GM19238 (cell line): ENCODE measurements around the gene EMID1.
"Not testable (repeated sequence)": the region's sequence is repeated elsewhere in the genome, so short reads cannot be mapped to it uniquely, and the experiment has no call there.

Experiments used
- DNase-seq: peaks from one replicate; pipeline ENCODE4 v3.0.0; 2011; ENCODE audit warnings: low spot score; ENCODE audit not compliant: insufficient read length

Gene EMID1

GRCh38 chr22:29211066-29211465 is 5.4 kb downstream of the EMID1 start:
- DNase-seq = no peak

DNA sequence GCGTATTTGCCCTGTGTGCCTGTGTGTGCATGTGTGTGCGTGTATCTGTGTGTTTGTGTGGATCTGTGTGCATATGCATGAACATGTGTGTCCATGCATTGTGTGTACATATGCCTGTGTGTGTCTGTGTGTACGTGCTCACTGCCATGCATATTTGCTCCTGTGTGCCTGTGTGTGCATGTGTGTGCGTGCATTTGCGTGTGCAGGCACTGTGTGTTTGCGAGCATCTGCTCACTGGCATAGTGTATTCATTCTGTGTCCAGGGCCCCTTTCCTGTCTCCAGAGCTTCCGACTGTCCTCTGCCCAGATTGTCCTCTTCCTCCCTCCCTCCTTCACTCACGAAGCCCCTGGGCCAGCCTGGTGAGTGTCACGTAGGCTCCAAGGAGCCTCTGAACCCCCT is 5.8 kb downstream of the EMID1 start:
- DNase-seq = no peak

DNA sequence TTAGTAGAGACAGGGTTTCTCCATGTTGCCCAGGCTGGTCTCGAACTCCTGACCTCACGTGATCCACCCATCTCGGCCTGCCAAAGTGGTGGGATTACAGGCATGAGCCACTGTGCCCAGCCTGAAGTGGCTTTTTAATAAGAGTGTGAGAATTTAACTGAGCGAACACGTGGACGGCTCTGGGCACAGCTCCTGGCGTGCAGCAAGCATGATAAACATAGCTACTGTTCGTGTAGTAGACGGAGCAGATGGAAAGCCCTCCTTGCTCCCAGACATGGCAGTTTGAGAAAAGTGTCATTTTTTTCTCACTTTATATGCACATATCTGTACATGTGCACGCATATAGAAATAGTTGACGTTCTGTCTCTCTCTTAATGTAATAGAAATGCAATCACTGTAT is 7.0 kb downstream of the EMID1 start:
- DNase-seq = no peak

DNA sequence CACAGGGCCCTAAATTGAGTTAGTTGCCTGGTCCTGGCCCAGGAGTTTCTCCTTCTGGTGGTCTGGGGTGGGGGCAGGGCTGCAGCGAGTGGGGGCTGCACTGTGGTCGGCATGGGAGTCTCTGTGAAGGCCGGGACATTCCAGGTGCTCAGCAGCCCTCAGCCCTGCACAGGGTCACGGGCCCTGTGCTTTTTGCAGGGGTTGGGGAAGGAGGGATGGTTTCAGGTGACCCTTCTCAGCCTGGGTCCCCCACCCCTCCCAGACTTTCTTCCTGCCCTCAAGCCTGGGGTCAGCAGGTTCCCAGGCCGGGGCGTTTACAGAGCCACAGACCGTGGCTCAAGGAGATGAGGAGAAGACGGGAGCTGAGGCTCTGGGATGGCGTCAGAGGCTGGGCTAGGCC is 7.8 kb downstream of the EMID1 start:
- no peak for DNase-seq

DNA sequence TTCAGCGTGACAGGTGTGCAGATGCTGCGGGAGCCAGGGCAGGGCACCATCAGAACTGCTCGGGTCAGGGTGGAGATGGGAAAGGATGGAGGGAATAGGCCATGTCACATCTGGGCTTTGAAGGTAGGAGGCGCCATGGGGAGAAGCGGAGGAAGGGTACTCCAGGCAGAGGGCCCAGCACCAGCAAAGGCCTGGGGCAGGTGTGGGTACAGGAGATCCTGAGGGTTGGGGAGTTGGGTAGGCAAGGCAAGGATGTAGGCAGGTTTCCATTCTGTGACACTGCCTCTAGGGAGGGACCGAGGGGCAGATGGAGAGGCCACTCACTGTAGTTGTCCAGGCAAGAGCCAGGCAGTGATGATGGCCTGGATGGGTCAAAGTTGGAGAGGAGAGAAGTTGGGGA is 8.5 kb downstream of the EMID1 start:
- DNase-seq = no peak

DNA sequence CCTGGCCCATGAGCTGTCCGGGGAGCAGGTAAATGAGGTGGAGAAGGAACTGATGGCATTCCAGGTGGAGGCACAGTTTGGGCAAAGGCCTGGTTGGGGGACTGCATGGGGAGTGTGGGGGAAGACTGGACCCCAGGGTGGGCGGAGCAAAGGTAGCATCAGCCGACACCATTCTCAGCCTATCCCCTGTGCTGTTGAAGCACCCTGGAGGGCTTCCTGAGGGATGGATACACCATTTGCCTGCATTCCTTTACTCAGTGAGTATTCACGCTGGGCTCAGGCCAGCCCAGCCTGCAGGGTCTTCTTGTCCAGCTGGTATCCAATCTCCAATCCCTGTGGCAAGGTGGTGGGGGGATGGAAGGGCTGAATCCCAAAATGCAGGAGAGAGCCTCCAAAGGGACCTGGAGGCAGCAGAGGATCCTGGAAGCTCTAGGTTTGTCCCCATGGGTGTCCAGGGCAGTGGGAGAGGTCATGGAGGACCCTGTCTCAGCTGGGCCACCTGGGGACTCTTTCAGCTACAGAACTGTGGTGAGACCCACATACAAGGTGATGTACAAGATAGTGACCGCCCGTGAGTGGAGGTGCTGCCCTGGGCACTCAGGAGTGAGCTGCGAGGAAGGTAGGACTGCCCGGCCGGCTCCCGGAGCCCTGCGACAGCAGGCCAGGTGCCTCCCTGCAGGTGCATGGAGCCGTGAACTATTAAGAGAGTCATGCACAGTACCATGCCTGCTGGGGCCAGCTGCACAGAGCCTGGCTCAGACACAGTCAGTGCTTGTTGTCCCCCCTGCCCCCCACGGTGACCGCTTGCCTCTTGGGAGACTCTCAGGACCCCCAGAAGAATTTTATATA is 9.5 kb downstream of the EMID1 start:
- peak; percentile 1 for DNase-seq

DNA sequence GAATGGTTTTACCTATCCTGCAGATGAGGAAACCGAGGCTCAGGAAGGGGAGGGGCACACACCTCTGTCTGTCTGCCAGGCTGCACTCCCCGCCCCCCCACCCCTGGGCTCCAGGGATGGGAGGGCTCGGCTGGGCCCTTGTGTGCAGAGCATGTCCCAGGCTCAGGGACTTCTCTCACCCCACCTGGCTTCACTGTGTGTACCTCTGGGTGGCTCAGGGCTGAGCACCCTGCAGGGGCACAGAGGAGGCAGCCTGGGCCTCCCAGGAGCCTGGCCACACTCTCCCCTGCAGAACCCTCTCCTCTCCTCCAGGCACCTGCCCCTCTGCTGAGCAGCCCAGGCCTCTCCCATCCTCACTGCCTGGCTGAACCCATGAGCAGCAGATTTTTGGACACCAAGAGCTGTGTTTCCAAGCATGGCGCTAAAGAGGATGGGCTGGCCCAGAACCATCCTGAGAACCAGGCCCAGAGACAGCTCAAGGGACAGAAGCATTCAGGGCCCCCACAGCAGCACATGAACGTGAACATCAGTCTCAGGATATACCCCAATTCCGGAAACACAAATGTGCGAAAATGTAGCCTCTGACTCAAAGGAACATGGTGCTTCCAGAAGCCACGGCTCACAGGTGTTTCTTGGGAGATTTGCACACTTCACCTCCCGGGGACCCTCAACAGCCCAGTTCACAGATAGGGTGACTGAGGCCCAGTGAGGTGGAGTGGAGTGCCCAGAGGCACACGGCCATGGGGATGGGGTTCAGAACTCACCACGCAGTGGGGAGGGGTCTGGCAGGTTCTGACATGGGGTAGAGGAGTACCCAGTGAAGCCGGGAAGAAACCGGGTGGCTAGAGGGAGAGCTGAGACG is 10.5 kb downstream of the EMID1 start:
- peak; percentile 1 for DNase-seq

GRCh38 chr22:29216873-29217666 is 11.4 kb downstream of the EMID1 start:
- peak; percentile 2 for DNase-seq

GRCh38 chr22:29217827-29218757 is 12.4 kb downstream of the EMID1 start:
- no peak for DNase-seq

GRCh38 chr22:29218758-29219408 is 13.2 kb downstream of the EMID1 start:
- peak; percentile 1 for DNase-seq

- DNase-seq = not testable (repeated sequence)
Measured at GRCh38 chr22:29219409-29219782, 13.7 kb downstream of the EMID1 start.

- no peak for DNase-seq
Measured at GRCh38 chr22:29219881-29220670, 14.4 kb downstream of the EMID1 start.

DNA sequence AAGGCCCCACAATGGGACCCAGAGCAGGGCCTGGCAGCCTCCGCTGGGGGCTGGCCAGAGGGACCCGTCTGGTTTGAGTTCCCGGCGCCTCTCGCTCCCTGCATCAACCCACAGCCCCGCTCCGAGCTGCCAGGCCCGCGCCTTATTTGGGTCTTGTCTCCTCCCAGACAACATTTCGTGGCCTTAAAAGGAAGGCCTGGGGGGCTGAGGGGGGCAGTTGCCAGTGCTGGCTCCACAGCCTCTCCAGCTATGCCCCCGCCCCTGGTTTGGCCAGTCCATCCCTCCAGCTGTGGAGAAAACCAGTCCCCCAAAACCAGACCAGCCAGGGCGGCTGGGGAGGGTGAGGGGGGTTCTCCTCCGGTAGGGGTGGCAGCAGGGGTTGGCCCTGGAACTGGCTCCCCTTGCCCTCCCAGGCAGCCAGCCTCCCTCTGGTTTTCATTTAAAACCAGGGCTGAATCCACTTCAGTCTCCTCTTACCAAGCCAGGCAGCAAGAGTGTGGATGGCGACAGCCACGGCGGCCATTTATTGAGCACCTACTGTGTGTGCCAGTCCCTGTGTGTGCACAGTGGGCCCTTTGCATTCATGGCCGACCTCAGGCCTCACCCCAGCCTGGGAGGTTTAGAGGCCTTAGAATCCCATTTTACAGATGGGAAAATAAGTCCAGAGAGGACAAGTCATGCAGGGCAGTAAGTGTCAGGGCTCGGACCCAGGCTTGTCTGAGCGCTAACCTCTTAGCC is 18.6 kb downstream of the EMID1 start:
- DNase-seq = no peak

- no peak for DNase-seq
Measured at GRCh38 chr22:29224859-29225410, 19.2 kb downstream of the EMID1 start.

- no peak for DNase-seq
Measured at GRCh38 chr22:29225422-29226090, 19.9 kb downstream of the EMID1 start.

GRCh38 chr22:29226351-29226981 is 20.8 kb downstream of the EMID1 start:
- DNase-seq = no peak
